HG03064 (cell line): ENCODE results near the gene SLC25A22.
A peak's percentile ranks its signal among the peaks of the same experiment; 100 is the strongest.

Experiments
- ATAC-seq: cut with Tn5 transposase; IDR thresholded peaks from one replicate; pipeline ENCODE4 v1.9.1; 2021; ENCODE audit warnings: low read depth; ENCODE audit not compliant: unreplicated experiment

SLC25A22 gene

GRCh38 chr11:761526-762108 lies 36.5 kb downstream of the SLC25A22 start:
- ATAC-seq: no peak

- no peak for ATAC-seq
Observed at GRCh38 chr11:760236-760635, 37.8 kb downstream of the SLC25A22 start.

GRCh38 chr11:749731-750130 lies 48.4 kb downstream of the SLC25A22 start:
- ATAC-seq: no peak

- no peak for ATAC-seq
Observed at GRCh38 chr11:748007-748359, 50.1 kb downstream of the SLC25A22 start.

- ATAC-seq: peak; percentile 80
Observed at GRCh38 chr11:747158-748006, 50.7 kb downstream of the SLC25A22 start, which contains the start of gene TALDO1. TALDO1 (plus strand) TSS chr11:747464; CDS start chr11:747482, 18 bp downstream.

- ATAC-seq: peak; percentile 22
Observed at GRCh38 chr11:746289-747157, 51.6 kb downstream of the SLC25A22 start.

- ATAC-seq: no peak
Observed at GRCh38 chr11:745428-745827, 52.7 kb downstream of the SLC25A22 start.

- no peak for ATAC-seq
Observed at GRCh38 chr11:742571-743201, 55.4 kb downstream of the SLC25A22 start.

GRCh38 chr11:742156-742546 lies 55.9 kb downstream of the SLC25A22 start:
- no peak for ATAC-seq
